Activated CD8-positive, alpha-beta memory T cell treated with anti-CD3 and anti-CD28 coated beads, Interleukin-2, amount 50 U/mL, for 4 hours (primary cell): Measurements from ENCODE around the gene PKD2L1.
A peak's percentile ranks its signal among the peaks of the same experiment; 100 is the strongest.

Experiments used
- DNase-seq: peaks from one replicate; pipeline ENCODE4 v3.0.0-alpha.2; 2020

The PKD2L1 gene

DNA sequence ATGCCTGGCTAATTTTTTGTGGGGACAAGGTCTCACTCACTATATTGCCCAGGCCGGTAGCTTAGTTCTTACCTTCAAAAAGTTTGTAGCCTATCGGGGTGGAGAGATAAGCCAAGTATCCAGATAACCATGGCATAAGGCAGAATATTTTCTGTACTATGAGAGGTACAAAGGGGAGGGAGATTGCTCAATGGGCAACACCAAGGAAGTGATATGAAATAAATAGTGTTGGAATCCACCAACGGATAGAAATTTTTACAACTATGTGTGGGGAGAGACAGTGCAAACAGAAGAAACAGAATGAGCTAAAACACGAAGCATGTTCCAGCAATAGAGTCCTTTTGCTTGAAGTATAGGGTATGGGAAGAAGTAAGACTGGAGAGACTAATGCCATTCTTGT is 25.1 kb upstream of the PKD2L1 start:
- DNase-seq = no peak

DNA sequence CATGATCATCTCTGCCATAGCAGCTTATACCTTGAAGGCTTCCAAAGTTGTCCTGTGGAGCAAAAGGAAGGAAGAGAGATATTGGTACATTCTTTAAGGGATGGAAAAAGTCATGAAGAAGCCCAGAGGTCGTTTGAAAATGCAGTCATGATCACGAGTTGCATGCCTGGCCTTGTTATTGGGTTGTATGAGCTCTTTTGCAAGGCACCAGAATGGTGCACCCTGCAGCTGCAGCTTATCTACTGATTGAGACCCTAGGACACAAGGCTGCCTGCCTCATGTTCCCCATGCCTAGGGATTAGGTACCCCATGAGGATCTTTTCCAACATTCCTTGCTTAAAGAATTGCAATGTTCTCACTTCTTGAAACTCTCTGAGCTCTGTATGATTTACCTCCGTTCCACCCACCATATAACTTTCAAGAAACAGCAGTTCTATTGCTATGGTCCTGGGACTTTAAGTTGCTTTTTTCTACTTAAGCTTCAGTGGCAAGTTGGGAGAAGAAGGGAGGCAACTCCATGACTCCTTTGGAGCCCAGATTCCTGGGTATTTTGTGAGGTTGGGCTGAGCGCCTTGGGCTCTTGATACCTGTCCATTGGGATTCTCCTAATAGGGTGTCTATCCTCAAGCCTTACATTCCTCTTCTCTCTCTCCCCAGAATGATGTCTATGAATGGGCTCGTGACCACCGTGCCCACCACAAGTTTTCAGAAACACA is 23.9 kb upstream of the PKD2L1 start:
- DNase-seq = no peak

DNA sequence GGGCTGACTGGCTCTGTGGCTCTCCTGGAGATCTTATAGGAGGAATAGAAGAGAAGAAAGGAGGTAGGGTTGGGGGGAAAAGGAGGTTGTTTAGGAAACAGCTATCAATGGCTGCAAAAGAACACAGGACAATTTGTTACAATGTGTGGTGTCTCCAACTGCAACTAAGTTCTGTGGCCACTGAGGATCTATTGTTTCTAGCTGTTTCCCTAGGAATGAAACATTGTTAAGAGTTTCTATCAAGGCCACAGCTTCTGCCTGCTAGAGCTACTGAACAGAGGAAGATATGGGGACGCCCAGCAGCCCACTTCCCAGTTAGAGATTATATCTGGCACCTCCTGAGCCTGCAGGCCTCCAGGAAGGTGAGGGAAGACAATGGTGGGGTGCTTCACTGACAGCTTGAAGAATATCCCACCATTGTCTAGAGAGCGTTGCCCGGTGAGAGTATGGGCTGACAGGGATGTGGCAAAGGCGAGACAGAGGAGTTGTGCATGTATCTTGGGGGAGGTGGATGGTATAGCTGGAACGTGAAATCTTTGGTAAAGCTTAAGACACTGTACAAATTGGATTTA is 21.0 kb upstream of the PKD2L1 start:
- no peak for DNase-seq

DNA sequence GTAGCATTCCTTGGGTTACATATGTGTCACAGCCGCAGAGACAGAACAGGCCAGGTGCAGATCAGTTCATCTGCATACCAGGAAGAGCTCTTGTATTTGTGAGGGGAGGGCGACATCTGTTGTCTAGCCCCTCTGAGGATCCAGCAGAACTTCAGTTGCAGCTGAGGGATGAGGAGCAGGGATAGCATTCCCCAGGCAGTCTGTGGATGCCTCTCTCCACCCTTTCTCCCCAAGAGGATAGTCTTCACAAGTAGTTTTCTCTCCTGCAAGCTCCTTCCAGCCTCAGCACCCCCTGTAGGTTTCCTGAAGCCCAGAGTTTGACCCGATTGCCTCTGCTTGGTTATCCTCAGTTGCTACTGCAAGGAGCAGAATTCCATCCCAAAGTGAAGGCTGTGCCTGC is 19.6 kb upstream of the PKD2L1 start:
- DNase-seq = no peak

DNA sequence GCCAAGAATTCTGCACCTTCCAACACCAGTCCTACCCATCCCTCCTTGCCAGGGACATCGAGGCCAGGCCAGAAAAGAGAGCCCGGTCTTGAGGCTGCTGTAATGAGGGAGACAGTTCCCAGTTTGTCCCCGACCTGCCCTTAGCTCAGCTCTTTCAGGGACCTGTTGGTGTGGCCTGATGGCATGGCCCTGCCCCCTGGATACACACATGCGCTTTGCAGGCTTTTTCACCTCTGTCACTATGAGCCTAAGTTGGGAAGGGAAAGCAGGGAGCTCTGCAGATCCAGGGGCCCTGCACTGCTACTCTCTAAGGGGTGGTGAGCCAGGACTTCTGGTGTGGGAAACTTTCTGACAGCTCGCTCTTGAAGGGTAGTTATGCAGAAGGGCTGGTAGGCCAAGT is 19.1 kb upstream of the PKD2L1 start:
- no peak for DNase-seq

DNA sequence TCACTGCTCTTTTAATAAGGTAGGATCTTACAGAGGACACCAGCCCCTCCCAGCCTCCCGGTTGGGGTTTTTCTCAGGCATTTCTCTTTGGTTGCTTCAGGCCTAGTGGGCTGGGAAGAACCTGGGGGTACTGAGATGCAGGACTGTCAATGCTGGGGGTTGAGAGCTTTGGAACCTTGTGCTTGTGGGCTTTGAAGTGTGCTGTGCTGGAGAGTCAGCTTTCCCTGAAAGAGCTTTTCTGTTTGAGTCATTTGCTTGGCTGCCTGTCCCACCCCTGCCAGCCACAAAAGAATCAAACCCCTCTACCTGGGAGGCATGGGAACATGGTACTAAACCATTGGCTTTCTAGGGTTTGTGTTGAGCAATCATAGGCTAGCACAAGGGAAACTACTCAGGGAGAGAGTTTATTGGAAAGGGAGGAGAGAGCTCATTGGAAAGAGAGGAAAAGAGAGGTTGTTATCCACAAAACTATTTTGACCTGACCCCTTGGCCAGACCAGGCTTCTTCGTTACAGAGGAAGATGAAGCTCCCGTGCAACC is 18.4 kb upstream of the PKD2L1 start:
- no peak for DNase-seq

DNA sequence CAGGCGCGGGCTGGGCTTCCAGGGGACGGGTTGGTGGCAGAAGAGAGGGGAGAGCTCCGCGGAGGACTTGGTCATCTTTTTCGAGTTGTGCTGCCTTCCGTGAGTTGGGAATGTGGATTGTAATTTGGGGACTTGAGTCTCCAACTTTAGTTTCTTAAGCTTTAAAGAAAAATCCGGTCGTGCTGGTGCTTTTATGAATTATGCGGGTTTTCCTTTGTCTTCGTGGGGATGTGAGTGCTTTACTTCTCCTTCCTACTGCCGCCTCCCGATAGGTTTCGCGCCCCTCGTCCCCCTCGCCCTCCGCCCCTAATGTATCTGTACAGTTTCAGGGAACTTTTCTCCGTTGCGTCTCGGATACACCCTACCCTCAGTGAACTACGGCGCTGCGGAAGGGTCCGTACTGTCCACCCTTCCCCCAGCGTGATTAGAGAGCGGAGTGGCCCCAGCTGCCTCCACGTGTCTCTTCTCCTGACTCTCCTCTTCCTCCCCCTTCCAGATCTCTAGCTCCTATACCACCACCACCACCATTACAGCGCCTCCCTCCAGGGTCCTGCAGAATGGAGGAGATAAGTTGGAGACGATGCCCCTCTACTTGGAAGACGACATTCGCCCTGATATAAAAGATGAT is 17.7 kb upstream of the PKD2L1 start:
- no peak for DNase-seq

DNA sequence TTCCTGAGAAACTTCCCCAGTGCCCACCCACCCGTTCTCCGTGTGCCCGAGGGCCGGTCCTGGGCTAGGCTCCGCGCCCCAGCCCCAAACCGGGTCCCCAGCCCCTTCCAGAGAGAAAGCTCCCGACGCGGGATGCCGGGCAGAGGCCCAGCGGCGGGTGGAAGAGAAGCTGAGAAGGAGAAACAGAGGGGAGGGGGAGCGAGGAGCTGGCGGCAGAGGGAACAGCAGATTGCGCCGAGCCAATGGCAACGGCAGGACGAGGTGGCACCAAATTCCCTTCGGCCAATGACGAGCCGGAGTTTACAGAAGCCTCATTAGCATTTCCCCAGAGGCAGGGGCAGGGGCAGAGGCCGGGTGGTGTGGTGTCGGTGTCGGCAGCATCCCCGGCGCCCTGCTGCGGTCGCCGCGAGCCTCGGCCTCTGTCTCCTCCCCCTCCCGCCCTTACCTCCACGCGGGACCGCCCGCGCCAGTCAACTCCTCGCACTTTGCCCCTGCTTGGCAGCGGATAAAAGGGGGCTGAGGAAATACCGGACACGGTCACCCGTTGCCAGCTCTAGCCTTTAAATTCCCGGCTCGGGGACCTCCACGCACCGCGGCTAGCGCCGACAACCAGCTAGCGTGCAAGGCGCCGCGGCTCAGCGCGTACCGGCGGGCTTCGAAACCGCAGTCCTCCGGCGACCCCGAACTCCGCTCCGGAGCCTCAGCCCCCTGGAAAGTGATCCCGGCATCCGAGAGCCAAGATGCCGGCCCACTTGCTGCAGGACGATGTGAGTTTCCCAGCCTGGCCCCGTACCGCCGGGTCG is 16.9 kb upstream of the PKD2L1 start, which contains the start of gene SCD:
TSS of gene SCD (plus strand) at position 469 of the 803 bp plus-strand sequence. CDS start at position 741, 272 bp downstream.
- DNase-seq = peak; percentile 74

DNA sequence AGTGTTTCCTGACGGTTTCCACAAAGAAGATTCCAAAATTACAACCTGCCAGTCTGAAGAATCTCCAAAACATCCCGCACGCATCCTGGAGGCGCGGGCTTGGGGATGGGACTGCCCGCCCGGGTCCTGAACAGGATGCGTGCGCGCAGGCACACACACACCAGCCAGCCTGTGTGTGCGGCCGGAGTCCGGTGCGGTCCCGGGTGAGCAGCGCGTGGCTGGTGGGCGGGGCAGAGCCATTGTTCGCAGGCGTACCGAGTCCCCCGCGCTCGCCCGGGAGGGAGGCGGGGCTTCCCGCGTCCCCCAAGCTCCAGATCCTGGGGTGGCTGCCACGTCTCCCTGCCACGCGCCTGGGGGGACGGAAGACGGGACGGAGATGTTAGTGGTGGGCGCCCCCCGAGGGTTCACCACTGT is 16.3 kb upstream of the PKD2L1 start:
- peak; percentile 69 for DNase-seq

DNA sequence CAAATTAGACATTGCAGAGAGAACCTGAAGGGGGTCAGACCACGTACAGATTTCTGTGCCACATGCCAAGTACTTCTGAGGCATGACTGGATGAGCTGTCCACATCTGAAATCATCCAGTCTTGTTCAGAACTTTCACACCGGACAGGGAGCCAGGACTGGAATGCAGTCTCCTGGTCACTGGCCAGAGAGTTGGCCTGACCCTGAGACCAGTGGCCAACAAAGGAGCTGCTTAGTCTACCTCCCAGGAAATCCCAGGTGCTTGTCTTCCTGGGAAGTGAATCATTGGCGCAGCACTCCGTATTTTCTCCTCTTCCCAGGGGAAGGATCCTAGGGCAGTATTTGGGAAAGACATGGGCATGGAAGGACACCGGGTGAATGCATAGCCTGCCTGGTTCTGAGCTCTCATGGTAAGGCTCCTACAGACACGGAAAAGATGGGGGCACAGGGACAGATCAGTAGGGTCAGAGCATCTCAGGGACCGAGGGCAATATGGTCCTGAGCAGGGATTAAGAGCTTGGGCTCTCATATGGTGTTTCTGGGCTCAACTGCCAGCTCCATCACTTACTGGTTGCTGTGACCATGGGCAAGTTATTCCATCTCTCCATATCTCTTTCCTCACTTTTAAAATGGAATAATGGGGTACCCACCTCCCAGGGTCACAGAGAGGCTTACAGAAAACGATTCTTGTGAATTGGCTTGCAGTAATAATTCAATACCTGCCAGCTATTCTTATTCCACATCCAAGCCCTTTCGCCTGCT is 15.7 kb upstream of the PKD2L1 start:
- DNase-seq = no peak

DNA sequence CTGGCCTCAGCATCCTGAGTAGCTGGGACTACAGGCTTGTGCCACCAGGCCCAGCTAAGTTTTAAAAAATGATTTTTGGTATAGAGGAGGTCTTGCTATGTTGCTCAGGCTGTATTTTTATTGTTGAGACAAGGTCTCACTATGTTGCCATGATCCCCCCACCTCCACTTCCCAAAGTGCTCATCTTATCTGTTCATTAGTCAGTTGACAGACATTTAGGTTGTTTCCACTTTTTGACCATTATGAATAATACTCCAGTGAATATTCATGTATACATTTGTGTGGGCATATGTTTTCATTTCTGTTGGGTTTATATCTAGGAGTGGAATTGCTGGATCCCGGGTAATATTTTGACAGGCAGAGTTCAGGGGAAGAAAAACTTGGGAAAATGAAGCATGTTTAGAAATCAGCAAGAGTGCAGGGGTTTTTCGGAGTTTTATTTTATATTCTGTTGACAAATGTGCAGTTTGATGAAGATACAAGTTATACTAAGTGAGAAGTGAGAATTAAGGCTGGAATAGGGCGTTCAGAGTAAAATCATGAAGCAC is 14.3 kb upstream of the PKD2L1 start:
- DNase-seq = no peak

DNA sequence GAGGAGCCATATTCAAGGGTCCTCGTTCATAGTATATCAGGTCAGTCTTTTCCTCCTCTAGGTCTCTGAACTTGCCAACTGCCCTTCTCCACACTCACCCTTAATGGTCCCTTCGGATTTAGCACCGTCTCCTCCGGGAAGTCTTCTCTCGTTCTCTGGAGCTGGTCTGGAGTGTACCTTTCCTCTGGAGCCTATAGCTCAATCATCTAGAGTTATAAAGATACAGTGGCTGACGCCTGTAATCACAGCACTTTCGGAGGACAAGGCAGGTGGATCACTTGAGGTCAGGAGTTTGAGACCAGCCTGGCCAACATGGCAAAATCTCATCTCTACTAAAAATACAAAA is 12.6 kb upstream of the PKD2L1 start:
- no peak for DNase-seq

DNA sequence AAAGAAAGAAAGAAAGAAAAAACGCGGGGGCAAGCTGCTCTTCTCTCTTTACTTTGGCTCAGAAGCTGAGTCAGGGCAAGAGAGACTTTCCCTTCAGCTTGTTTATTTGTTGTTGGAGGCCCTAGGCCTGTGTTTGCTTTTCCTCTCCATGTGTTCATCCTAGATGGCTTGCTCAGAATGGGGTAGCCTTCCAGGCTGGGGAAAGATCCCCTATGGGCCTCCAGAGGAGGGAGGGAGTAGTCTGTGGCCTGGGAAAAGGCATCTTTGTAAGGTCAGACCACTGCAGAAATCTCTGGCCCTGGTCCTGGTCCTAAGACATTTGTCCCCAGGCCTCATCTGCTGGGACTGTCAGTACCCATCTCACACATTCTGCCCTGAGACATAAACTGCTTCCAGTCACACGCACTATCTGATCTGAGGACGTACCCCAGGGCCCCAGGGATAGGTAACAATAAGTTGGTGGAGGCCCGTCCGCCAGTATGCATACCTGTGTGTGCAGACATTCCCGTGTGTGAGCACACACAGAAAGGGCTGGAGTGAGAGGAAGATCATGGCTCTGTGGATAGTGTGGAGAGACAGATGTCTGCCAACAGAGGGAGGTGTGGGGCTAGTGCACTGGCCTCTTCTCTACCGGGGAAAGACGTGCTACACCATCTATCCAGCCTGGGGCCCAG is 12.1 kb upstream of the PKD2L1 start:
- DNase-seq = peak; percentile 56

DNA sequence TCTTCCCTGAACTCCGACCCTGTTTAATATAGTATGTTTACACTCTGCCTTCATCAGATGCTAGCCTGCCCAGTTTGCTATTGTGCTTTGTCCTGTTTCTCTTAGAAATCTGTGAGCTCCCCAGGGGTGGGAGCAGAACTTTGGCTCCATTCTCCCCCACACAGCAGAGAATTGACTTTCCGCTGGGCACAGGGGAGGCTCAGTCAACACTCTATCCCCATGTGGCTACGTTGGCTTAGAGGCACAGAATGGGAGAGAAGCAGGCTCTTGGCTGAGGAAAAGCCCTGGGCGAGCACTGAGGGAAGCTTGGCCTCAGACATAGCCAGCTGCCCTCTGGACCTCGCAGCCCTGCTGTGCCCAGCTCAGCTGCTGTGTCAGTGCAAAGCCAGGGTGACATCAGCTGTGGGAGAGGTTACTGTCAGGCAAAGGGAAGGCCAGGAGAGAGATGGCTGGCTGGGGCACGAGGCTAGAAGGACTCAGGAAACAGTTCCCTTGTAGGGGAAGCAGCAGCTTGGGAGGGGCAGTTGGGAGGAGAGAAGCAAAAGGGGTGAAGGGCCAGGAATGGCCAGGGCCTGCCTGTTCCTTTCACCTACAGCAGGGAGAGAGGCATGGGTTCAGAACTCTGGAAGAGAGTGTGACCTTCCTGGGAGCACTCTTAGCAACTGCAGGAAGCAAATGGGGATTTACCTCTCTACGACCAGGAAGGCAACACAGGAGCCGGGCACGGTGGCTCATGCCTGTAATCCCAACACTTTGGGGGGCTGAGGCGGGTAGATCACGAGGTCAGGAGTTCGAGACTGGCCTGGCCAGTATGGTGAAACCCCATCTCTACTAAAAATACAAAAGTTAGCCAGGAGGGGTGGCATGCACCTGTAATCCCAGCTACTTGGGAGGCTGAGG is 11.2 kb upstream of the PKD2L1 start:
- no peak for DNase-seq

DNA sequence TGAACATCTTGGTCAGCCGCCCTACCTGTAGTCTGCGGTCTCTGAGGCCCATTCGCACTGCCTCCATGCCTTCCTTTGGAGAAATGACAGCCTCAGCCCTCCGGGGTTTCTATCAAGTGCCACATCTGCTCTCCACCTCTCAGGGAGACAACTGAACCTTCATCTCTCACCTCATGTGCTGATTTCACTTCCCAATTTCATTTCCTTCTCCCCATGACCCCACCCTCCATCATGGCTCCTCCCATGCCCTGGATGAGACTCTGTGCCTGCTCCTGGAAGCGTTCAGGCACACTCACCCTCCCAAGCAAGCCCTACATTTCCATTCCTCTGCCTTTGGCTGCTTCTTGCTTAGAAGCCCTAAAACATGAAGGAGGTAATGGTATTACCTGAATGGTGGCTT is 9.2 kb upstream of the PKD2L1 start:
- DNase-seq = no peak

DNA sequence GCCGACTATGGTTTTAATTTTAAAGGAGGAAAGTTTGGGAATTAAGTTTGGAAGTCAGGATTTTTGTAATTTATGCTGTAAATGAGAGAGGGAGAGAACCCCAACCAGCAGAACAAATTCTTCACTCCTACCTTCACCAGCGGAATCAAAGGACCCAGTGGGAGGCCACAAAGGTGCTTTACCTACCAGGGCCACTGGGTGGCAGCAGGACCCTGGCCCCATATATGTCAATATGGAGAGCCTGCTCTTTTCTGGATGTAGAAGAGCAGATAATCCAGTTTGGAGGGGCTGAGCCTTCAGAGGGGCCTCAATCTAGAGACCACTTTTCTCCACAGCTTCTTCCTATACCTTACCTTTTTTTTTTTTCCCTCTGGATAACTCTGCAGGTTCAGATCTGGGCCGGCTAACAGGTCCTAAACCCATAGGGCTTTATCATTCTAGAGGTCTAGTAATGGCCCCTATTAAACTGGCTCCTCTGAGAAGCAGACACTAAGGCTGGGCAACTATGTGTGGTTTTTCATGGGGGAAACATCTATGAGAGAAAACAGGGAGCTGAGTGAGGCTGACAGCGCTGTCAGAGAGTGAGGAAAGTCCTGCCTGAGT is 8.5 kb upstream of the PKD2L1 start:
- peak; percentile 86 for DNase-seq

DNA sequence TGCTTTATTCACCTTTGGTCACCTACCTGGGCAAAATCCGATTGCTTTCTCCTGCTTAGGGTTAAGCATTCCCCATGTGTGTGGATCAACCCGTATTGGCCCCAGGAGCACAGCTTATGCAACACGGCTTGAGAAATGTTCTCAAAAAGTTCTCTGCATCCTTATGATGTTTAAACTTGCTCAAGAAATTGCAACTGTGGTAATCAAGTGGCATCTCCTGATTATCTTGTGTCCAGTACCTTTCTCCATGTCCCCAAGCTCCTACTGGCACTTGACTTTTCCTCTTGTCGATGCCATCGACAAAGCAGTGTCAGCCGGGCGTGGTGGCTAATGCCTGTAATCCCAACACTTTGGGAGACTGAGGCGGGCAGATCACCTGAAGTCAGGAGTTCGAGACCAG is 4.7 kb upstream of the PKD2L1 start:
- no peak for DNase-seq

DNA sequence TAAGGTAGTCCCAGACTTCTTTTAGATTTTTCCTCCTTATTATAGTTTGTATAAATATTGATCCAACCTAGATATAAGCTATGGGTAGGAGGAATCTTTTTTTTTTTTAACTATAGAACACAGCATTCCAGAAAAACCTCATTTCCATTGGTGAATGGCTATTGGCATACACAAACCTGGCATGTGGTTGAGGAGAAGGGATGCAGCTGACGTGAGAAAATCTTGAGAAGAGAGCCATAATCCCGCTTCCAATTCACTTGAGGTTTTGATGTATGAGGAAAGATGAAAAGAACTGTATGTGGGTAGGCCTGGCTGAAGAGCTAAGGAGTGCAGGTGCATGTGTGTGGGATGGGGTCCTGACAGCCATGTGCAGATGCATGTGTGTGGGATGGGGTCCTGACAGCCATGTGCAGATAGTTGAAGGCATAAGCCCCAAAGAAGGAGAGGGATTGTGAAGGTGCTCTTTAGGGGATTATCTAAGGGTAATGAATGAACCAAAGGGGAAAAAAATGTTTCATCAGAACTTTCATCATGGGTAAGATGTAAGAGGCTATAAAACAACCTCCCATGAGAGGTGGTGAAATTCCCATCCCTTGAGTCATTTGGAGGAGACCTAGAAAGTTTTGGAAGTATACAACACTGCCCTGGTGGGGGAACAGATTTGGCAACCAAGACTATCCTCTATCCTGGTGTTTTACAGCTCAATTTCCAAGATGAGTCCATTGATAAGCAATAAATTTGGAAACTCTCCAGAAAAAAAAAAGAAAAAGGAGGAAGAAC is 3.8 kb upstream of the PKD2L1 start:
- DNase-seq = no peak

DNA sequence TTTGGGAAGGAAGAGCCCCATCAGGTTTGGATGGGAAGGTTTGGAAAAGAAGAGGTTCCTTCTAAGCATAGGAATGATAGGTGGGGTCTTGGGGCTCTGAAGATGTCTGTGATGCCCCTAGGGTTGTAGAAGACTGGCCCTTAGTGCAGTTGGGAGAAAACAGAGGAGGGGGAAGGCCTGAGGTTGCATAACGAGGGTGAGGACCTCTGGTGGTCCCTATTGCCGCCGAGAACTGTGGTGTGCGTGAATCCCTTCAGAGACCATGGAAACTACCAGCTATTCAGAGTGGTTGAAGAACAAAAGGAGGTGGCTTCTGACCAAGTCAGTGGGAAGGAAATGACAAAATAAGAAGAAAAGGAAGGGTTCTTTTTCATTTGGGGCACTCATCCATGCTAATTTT is 3.1 kb upstream of the PKD2L1 start:
- no peak for DNase-seq
